ENCODE results near the gene MEIOSIN.

MEIOSIN gene

GRCh38 chr19:45809643-45810159, 76.5 kb downstream of the MEIOSIN start:
- no peak for DNase-seq

GRCh38 chr19:45812297-45812696, 79.1 kb downstream of the MEIOSIN start:
- no peak for DNase-seq
